AG09309 (cell line): Measurements from ENCODE around the gene MGAT4C.

Source experiments
- DNase-seq: peaks from one replicate; pipeline ENCODE4 v3.0.0-alpha.2; 2010; ENCODE audit warnings: low read depth
- H3K4me3 ChIP-seq: 2 replicates; pipeline ENCODE4 v1.5.1; 2011; ENCODE audit warnings: mild to moderate bottlenecking, low read depth, low read length, moderate library complexity; ENCODE audit not compliant: control insufficient read depth
- TF ChIP-seq, protein P1 (sequence below): IDR thresholded peaks from 2 replicates; pipeline ENCODE4 v1.5.1; 2011; ENCODE audit warnings: mild to moderate bottlenecking, low read depth, low read length, inconsistent platforms; ENCODE audit not compliant: insufficient read depth, control insufficient read depth; ENCODE audit errors: missing control alignments

Gene MGAT4C

DNA sequence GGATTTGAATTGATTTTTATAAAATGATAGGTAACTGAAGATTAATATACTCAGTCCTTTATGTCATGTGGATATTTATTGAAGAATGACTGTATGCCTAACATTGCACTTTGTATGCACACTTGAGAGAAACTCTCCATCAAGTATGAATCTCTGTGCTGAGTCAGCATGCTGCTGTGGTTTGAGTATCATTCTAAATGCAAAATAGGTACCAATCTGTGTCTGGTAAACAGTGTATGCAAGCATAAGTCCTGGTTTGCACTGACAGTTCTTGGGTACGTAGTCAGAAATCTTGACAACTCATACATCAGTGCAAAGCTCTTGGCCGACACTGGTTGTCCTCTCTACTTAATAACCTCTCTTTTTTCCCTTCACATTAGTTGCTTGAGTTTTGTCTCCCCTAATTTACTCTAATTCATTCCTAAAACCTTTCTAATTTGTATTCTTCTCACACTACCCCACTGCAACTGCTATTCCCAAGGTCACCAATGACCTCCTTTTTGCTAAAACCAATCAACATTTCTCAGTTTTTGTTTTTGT, 21.8 kb downstream of the MGAT4C start:
- DNase-seq = no peak
- H3K4me3 ChIP-seq = no peak overlapping the region
- TF ChIP-seq, protein P1, sequence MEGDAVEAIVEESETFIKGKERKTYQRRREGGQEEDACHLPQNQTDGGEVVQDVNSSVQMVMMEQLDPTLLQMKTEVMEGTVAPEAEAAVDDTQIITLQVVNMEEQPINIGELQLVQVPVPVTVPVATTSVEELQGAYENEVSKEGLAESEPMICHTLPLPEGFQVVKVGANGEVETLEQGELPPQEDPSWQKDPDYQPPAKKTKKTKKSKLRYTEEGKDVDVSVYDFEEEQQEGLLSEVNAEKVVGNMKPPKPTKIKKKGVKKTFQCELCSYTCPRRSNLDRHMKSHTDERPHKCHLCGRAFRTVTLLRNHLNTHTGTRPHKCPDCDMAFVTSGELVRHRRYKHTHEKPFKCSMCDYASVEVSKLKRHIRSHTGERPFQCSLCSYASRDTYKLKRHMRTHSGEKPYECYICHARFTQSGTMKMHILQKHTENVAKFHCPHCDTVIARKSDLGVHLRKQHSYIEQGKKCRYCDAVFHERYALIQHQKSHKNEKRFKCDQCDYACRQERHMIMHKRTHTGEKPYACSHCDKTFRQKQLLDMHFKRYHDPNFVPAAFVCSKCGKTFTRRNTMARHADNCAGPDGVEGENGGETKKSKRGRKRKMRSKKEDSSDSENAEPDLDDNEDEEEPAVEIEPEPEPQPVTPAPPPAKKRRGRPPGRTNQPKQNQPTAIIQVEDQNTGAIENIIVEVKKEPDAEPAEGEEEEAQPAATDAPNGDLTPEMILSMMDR = no peak

DNA sequence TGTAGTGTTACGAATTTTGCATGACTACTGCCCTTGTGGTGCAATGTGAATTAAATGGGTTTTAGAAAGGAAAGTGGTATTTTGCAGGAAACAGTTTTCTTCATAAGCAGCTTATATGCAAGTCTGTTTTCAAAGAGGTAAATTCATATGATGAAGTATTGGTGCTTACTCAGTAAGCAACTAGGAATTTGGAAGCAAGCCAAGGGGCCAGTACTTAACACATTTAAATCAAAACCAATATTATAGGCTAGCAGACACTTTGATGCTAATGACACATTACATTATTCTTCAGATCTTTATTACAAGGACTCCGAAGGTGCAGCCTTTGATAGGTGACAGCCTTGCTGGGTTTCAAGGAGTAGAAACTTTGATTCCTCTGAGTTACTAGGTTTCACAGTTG, 23.1 kb downstream of the MGAT4C start:
- H3K4me3 ChIP-seq = no peak overlapping the region
- TF ChIP-seq, protein P1 = no peak
- DNase-seq = no peak

DNA sequence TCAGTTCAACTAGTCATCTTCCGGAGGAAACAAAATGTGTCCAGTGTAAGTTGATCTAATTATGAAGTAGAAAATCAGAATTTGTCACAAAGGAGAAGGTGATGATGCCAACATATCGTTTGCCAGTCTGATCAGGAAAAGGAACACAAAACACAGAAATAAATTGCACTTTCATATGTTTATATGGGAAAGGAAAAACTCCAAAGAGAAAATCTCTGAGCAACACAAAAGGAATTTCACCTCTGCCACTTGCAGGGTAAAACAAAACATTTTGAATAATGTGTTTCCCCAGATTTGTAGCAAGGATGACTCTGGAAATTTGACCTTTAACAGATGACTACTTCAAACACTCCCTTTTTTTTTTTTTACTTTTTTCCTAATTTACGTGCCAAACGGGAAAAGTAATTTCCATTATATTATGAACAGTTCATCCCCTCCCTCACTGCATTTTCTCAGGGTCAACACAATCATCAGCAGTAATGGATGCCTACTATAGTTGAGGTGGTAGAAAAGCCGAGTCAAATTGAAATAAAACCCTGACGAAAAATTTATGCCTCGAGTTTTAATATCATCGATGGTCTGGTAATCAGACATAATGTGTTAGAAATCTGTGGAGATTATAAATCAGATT, 25.6 kb downstream of the MGAT4C start:
- no peak overlapping the region for H3K4me3 ChIP-seq
- TF ChIP-seq, protein P1 = no peak
- DNase-seq = no peak

DNA sequence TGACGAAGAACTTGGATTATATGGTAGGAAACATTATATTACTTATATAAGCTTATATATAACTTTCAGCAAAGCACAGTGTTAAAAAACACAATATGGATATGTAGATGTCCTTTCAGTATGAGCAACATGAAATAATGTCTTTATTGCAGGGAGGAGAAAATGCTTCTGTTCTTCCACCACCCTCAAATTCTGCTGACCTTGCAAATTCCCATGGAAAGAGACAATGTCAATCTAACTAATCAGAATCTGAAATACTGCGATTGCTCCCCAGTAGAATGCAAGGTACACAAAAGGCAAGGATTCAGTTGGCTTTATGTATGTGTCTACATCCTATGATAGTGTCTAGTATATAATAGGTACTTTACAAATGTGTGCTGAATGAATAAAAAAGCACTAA, 26.4 kb downstream of the MGAT4C start:
- no peak overlapping the region for H3K4me3 ChIP-seq

DNA sequence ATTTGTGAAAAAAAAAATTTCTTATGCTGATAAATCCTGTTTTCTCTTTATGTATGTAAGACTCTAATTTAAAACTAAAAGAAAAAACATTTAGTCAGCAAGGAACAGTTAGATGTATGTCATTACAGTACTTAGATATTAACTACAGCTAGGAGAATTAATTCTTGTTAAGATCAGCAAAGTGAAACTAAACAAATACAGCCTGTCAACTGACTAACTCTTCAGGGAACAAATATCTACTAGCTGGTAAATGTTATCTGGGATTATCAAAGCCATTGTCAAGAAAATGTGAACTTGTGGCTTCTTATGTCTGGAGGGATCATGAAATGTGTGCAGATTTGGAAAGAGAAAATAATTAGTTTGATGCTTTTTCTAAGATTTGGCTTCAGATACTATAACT, 27.5 kb downstream of the MGAT4C start:
- H3K4me3 ChIP-seq = no peak overlapping the region
- DNase-seq = no peak
- TF ChIP-seq, protein P1 = no peak

More for the DNA sequence above, 26.4 kb downstream of the MGAT4C start:
- TF ChIP-seq, protein P1 = no peak
- DNase-seq = no peak

DNA sequence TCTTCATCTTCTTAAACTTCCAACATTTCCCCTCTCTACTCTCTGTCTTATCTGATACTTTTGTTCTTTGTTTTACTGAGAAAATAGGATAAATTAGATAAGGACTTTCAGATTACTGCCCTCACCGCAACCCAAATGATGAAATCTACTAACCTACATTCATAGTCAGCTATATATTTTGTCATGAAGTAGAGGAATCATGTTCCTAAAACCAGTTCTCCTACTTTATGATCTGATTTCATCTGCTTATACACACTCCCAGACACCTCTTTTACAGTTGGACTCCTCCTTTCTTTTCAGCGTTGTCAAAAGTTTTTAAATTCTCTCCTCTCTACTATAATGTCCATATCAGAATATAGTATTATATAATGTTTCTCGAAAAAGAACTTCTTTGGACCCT, 29.7 kb downstream of the MGAT4C start:
- no peak for DNase-seq
- H3K4me3 ChIP-seq = no peak overlapping the region
- TF ChIP-seq, protein P1 = no peak
